Smooth muscle cell (in vitro differentiated cells): ENCODE results near the gene AZIN2. TPM values are rescaled to one million over a fixed set of nuclear protein-coding genes. Genes with fewer than 3 reads are reported as not detected.
A peak's percentile ranks its signal among the peaks of the same experiment; 100 is the strongest.

Experiments used
- DNase-seq: peaks from one replicate; lab custom pipeline; 2025; ENCODE audit not compliant: unreplicated experiment; lab: John Stamatoyannopoulos, UW
- H2AFZ ChIP-seq: fragments of 200-600 bp; sonication (generic); 2 replicates; pipeline ENCODE4 v1.6.0; 2016; ENCODE audit warnings: antibody characterized with exemption, low read depth, mild to moderate bottlenecking
- H3F3A ChIP-seq: fragments of 200-600 bp; sonication (generic); 2 replicates; pipeline ENCODE4 v1.6.0; 2017; ENCODE audit warnings: antibody characterized with exemption, low read depth
- H3K27ac ChIP-seq: fragments of 200-600 bp; sonication (generic); 2 replicates; pipeline ENCODE4 v1.5.1; 2016; ENCODE audit warnings: low read depth, mild to moderate bottlenecking
- H3K27me3 ChIP-seq: fragments of 200-600 bp; sonication (generic); 2 replicates; pipeline ENCODE4 v1.6.1; 2016; ENCODE audit warnings: low read depth, mild to moderate bottlenecking
- H3K36me3 ChIP-seq: fragments of 200-600 bp; sonication (generic); 2 replicates; pipeline ENCODE4 v1.5.1; 2016; ENCODE audit warnings: low read depth
- H3K4me1 ChIP-seq: fragments of 200-600 bp; sonication (generic); 2 replicates; pipeline ENCODE4 v1.5.1; 2016; ENCODE audit warnings: low read depth
- H3K4me2 ChIP-seq: fragments of 200-600 bp; sonication (generic); 2 replicates; pipeline ENCODE4 v1.6.0; 2016; ENCODE audit warnings: mild to moderate bottlenecking
- H3K4me3 ChIP-seq: fragments of 200-600 bp; sonication (generic); 2 replicates; pipeline ENCODE4 v1.5.1; 2016; ENCODE audit warnings: mild to moderate bottlenecking
- H3K79me2 ChIP-seq: fragments of 200-600 bp; sonication (generic); 2 replicates; pipeline ENCODE4 v1.6.0; 2016; ENCODE audit warnings: low read depth, mild to moderate bottlenecking
- H3K9ac ChIP-seq: fragments of 200-600 bp; sonication (generic); 2 replicates; pipeline ENCODE4 v1.6.0; 2016; ENCODE audit warnings: low read depth
- H3K9me3 ChIP-seq: fragments of 200-600 bp; sonication (generic); replicated peaks from 2 replicates; pipeline ENCODE4 v1.5.1; 2016; ENCODE audit warnings: low read depth
- H4K20me1 ChIP-seq: fragments of 200-600 bp; sonication (generic); 2 replicates; pipeline ENCODE4 v1.6.0; 2016; ENCODE audit warnings: low read depth
- WGBS: methylation state at CpG from one replicate; pipeline ENCODE4 v1.1.7; 2016; ENCODE audit warnings: low lambda C conversion rate; 5-methylcytosine and 5-hydroxymethylcytosine counted together
- polyA plus RNA-seq: library from polyadenylated mRNA; unstranded; fragments of >200 nt; fragmentation: Nextera tagmentation; extraction: Ambion mirVana; gene quantifications from 2 replicates; pipeline ENCODE4 v1.2.1, GENCODE V29; 2016
- total RNA-seq: library from RNA; depleted of rRNA; stranded (reverse); fragments of >200 nt; gene quantifications from 2 replicates; pipeline ENCODE4 v1.2.3, GENCODE V29; 2014
- TF ChIP-seq, protein P1 (sequence below): fragments of 200-600 bp; sonication (generic); IDR thresholded peaks from 2 replicates; pipeline ENCODE4 v1.5.1; 2017; ENCODE audit warnings: borderline replicate concordance, mild to moderate bottlenecking, antibody characterized with exemption; ENCODE audit not compliant: insufficient read depth, poor library complexity, severe bottlenecking

Gene AZIN2
- total and polyA plus RNA-seq, 2 experiments from 2014 or later = 7.9 to 33.5 TPM

GRCh38 chr1:33143698-33144097 is 62.7 kb downstream of the AZIN2 start:
- no peak for DNase-seq
- no peaks in the 10 kb centered on the region for H3K27me3 ChIP-seq
- H3K27ac ChIP-seq = peak overlapping the region; percentile 27
- no peaks in the 10 kb centered on the region for H3K79me2 ChIP-seq
- H3K4me1 ChIP-seq = peaks cover 19% of the 10 kb centered on the region
- H3K9ac ChIP-seq = no peak overlapping the region
- H4K20me1 ChIP-seq = no peaks in the 10 kb centered on the region
- no peaks in the 10 kb centered on the region for H3K9me3 ChIP-seq
- H3K4me2 ChIP-seq = peak overlapping the region; percentile 75
- WGBS = 20% methylated on average over 2 of the region's 2 CpGs
- H3K36me3 ChIP-seq = no peaks in the 10 kb centered on the region
- no peaks in the 10 kb centered on the region for H3F3A ChIP-seq
- TF ChIP-seq, protein P1, sequence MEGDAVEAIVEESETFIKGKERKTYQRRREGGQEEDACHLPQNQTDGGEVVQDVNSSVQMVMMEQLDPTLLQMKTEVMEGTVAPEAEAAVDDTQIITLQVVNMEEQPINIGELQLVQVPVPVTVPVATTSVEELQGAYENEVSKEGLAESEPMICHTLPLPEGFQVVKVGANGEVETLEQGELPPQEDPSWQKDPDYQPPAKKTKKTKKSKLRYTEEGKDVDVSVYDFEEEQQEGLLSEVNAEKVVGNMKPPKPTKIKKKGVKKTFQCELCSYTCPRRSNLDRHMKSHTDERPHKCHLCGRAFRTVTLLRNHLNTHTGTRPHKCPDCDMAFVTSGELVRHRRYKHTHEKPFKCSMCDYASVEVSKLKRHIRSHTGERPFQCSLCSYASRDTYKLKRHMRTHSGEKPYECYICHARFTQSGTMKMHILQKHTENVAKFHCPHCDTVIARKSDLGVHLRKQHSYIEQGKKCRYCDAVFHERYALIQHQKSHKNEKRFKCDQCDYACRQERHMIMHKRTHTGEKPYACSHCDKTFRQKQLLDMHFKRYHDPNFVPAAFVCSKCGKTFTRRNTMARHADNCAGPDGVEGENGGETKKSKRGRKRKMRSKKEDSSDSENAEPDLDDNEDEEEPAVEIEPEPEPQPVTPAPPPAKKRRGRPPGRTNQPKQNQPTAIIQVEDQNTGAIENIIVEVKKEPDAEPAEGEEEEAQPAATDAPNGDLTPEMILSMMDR = no peak
- H2AFZ ChIP-seq = no peak overlapping the region
- no peak overlapping the region for H3K4me3 ChIP-seq

GRCh38 chr1:33146003-33146402 is 65.0 kb downstream of the AZIN2 start:
- DNase-seq = no peak

DNA sequence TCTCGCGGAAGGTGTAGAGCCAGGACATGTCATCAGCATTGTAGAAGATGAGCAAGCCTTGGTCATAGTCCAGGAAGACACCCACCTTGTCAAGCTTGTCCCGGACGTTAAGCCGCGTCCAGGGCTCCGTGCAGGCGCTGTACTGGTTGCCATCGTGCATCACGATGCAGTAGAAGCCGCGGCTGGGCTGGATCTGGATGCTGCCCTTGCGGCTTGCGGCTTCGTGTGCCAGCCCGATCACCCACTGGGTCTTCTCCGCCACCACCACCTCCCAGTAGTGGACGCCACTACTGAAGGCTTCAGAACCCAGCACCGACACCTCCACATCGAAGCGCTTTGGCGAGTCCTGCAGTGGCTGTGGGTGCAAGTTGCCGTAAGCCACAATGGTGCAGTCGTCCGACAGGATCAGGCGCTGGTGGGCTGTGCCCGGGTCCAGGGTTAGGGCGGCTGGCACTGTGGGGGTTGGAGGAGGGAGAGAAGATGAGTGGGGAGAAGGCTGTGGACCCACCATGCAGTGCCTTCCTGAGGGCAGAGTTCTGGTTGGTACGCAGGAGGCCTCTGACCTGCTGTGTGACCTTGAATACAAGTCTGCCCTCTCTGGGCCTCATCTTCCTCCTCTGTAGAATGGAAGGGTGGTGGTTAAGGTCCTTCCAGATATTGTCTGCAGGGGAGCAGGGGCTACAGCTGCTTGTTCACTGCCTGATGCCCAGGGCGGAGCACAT is 66.5 kb downstream of the AZIN2 start:
- H3K27ac ChIP-seq = no peak overlapping the region
- H3K9ac ChIP-seq = no peak overlapping the region
- H3K4me3 ChIP-seq = no peak overlapping the region
- H3K4me2 ChIP-seq = no peak overlapping the region
- no peaks in the 10 kb centered on the region for H4K20me1 ChIP-seq
- H3K27me3 ChIP-seq = no peaks in the 10 kb centered on the region
- H2AFZ ChIP-seq = no peak overlapping the region
- TF ChIP-seq, protein P1 = no peak
- WGBS = 97% methylated on average over 30 of the region's 30 CpGs
- peaks cover 29% of the 10 kb centered on the region for H3K4me1 ChIP-seq
- H3F3A ChIP-seq = no peaks in the 10 kb centered on the region
- H3K36me3 ChIP-seq = no peaks in the 10 kb centered on the region
- no peaks in the 10 kb centered on the region for H3K79me2 ChIP-seq
- H3K9me3 ChIP-seq = no peaks in the 10 kb centered on the region
- DNase-seq = no peak

More at GRCh38 chr1:33146003-33146402, 65.0 kb downstream of the AZIN2 start:
- Histone ChIP-seq H3K27me3 (no peaks in the 10 kb centered on the region), H3K27ac (no peak overlapping the region), H3K9me3 (no peaks in the 10 kb centered on the region), H3K9ac (no peak overlapping the region), H4K20me1 (no peaks in the 10 kb centered on the region), H3K36me3 (no peaks in the 10 kb centered on the region), H3K4me1 (peaks cover 24% of the 10 kb centered on the region), H3F3A (no peaks in the 10 kb centered on the region), H3K4me3 (no peak overlapping the region), H3K79me2 (no peaks in the 10 kb centered on the region), H3K4me2 (no peak overlapping the region), H2AFZ (no peak overlapping the region)
- whole genome bisulfite sequencing = 98% methylated on average over 3 of the region's 3 CpGs
- TF ChIP-seq, protein P1 = no peak

- Histone ChIP-seq H3K36me3 (no peaks in the 10 kb centered on the region), H2AFZ (no peak overlapping the region), H3K27ac (no peak overlapping the region), H3K9me3 (no peaks in the 10 kb centered on the region), H3K4me1 (peaks cover 24% of the 10 kb centered on the region), H3K9ac (no peak overlapping the region), H4K20me1 (no peaks in the 10 kb centered on the region), H3K4me3 (no peak overlapping the region), H3K79me2 (no peaks in the 10 kb centered on the region), H3K27me3 (no peaks in the 10 kb centered on the region), H3K4me2 (no peak overlapping the region), H3F3A (no peaks in the 10 kb centered on the region)
- 53% methylated on average over 3 of the region's 3 CpGs for WGBS
- no peak for DNase-seq
- TF ChIP-seq, protein P1 = peak; percentile 31
Measured at GRCh38 chr1:33147997-33148314, 67.0 kb downstream of the AZIN2 start.
